ENCODE measurements around the gene DTNB.
"Not testable (repeated sequence)": the region's sequence is repeated elsewhere in the genome, so short reads cannot be mapped to it uniquely, and the experiment has no call there.

The DTNB gene

DNA sequence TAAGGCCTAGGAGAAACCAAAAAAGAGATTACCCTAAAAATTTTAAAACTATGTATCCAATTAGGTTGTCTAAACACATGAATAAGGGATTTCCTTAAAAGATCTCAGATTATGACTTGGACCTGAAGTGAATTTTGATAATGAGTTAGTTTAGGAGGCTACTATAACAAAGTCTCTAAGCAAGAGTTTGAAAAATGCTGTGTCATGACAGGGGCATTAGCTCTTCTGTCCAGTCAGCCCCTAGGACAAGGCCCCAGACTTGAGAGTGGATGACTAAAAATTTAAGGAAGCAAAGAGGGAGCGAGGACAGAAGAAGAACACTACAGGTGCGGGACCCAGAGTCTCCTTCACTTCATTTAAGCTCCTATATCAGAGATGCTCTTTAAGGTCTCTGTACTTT lies 135.9 kb downstream of the DTNB start:
- no peak for DNase-seq

DNA sequence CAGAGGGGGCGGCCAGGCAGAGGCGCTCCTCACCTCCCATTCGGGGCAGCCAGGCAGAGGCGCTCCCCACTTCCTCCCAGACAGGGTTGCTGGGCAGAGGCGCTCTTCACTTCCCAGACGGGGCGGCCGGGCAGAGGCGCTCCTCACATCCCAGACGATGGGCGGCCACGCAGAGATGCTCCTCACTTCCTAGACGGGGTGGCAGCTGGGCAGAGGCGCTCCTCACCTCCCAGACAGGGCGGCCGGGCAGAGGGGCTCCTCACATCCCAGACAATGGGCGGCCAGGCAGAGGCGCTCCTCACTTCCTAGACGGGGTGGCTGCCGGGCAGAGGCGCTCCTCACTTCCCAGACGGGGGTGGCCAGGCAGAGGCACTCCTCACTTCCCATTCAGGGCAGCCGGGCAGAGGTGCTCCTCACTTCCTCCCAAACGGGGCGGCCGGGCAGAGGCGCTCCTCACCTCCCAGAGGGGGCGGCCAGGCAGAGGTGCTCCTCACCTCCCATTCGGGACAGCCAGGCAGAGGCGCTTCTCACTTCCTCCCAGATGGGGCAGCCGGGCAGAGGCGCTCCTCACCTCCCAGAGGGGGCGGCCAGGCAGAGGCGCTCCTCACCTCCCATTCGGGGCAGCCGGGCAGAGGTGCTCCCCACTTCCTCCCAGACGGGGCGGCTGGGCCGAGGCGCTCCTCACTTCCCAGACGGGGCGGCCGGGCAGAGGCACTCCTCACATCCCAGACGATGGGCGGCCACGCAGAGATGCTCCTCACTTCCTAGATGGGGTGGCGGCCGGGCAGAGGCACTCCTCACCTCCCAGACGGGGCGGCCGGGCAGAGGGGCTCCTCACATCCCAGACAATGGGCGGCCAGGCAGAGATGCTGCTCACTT lies 137.7 kb downstream of the DTNB start:
- DNase-seq, result not testable (repeated sequence)

DNA sequence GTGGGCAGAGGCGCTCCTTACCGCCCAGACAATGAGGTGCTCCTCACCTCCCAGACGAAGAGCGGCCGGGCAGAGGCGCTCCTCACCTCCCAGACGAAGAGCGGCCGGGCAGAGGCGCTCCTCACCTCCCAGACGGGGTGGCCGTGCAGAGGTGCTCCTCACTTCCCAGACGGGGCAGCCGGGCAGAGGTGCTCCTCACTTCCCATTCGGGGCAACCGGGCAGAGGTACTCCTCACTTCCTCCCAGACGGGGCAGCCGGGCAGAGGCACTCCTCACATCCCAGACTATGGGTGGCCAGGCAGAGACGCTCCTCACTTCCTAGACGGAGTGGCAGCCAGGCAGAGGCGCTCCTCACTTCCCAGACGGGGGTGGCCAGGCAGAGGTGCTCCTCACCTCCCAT lies 138.4 kb downstream of the DTNB start:
- DNase-seq, result not testable (repeated sequence)

DNA sequence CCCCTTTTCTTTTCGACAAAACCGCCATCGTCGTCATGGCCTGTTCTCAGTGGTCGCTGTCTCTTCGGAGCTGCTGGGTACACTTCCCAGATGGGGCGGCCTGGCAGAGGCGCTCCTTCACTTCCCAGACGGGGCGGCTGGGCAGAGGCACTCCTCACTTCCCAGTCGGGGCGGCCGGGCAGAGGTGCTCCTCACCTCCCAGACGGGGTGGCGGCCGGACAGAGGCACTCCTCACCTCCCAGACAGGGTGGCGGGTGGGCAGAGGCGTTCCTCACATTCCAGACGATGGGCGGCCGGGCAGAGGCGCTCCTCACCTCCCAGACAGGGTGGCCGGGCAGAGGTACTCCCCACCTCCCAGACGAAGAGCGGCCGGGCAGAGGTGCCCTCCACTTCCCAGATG lies 138.9 kb downstream of the DTNB start:
- no peak for DNase-seq

DNA sequence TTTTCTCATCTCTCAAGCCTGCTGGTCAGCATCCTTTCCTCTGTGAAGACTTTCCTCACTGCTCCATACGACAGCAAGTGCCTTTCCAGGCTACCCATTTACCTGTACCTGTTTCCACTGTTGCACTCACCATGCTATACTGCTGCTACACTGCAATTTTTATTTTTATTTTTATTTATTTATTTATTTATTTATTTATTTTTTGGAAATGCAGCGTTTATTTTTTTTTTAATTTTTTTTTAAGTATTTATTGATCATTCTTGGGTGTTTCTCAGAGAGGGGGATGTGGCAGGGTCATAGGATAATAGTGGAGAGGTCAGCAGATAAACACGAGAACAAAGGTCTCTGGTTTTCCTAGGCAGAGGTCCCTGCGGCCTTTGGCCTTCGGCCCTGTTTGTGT lies 139.6 kb downstream of the DTNB start:
- DNase-seq, result not testable (repeated sequence)

DNA sequence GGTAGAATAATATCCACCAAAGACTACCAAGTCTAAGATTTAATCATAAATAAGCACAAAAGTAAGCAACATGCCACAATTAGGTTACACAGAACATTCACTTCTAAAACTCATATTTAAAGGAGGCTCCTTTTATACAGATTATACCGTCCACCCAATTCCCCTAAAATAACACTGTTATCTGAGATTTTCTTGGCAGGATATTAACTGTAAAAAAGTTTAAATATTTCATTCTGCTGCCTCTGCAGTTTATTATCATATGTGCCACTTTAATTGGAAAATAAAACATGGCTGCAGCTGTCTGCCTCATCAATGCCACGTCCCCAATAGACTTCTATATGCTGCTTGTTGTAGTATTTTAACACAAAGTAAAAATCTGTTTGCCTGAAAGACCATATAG lies 140.9 kb downstream of the DTNB start:
- no peak for DNase-seq

DNA sequence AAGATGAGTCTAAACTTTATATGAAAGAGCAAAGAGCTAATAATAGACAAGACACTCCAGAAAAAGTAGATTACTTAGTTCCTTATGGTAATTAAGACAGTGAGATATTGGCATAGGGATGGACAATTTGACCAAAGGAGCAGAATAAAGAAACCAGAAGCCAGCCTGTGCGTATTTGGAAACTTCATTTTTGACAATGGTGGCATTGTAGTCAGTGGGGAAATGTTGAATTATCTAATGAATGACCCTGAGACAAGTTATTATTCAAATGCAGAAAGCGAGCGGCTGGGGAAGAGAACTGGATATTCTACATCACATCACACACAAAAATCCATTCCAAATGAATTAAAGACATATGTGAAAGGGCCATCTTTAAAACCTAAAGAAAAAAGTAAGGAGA lies 144.3 kb downstream of the DTNB start:
- no peak for DNase-seq

DNA sequence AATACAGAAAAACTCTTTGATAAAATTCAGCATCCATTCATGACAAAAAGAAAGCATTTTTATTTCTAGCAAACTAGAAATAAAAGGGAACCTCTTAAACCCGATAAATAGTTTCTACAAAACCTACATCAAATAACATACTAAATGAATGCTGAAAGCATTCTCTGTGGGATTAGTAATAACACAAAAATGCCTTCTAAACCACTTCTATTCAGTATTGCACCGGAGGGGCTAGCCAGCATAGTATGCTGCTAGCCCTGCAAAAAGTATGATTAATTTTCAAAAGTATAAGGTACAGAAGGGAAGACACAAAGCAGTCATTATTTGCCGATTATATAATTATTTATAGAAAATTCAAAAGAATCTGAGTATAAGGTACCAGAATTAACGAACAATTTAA lies 145.2 kb downstream of the DTNB start:
- DNase-seq, result no peak

DNA sequence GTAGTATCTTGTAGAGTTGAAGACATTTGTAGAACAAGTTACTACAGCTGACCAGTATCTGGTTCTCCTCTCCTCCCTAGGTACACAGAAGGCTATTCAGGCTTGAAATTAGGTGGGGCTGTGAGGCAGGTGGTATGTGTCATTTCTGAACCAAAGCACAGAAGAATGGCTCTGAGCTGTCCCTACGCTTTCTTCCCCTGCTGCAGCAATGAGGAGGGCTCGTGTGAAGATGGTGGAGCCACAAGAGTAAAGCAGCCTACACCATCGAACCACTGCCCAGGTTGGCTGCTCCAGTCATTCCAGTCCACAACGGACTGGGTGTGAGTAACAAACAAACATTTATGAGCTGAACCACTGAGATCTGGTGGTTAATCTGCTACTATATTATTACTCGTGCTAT lies 148.9 kb downstream of the DTNB start:
- DNase-seq, result no peak

DNA sequence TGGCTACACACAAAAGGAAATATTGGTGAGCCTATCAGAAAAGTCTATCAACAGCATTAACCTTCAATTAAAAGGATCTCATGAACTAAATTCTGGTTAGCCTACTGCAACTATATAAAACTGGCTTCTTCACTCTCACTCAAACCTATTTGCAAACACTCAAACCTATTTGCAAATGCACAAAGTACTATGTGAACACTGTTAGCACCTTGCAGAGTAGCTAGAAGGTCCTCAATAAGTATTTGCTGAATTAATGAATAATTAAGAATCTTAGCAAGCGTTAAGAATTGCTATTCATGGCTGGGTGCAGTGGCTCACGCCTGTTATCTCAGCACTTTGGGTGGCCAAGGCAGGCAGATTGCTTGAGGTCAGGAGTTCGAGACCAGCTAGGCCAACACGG lies 150.3 kb downstream of the DTNB start:
- no peak for DNase-seq

DNA sequence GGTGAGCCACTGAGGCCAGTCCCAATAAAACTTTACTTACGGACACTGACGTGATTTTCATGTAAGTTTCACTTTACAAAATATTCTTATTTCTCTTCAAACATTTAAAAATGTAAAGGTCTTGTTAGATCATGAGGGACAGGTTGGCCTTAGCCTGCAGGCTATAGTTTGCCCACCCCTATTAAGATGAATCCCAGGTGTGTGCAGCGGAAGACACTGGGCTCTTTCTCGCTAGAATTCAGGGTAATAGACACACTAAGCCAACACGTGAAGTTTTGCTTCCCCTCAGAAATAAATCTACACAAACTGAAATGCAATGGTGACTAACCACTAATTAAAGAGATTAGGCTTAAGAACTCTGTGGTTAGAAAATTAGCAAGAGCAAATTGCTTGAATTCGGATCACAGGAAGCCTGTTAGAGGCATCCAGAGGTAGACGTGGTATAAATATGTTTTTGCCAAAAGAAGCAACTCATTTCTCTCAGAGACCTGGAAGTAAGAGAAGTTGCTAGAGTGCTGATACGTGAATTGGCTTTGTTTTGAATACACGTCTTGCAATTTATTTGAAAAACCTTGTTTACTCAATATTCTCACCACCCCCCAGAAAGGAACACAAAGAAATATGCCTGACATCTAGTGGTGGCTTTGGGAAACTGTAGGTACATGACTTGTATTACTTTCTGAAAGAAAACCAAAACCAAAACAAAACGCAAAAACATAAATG lies 151.6 kb downstream of the DTNB start:
- DNase-seq, result no peak

DNA sequence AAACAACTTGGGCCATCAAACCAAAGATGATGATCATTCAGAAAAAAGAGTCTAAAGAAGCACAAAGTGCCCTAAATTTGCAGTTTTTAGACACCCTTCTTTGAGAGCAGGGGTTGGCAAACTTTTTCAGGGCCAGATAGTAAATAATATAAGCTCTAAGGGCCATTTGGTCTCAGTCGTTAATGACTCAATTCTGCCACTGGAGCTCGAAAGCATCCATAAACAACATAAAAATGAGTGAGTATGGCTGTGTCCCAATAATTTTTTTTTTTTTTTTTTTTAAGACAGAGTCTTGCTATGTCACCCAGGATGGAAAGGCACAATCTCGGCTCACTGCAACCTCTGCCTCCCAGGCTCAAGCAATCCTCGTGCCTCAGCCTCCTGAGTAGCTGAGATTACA lies 152.3 kb downstream of the DTNB start:
- no peak for DNase-seq

DNA sequence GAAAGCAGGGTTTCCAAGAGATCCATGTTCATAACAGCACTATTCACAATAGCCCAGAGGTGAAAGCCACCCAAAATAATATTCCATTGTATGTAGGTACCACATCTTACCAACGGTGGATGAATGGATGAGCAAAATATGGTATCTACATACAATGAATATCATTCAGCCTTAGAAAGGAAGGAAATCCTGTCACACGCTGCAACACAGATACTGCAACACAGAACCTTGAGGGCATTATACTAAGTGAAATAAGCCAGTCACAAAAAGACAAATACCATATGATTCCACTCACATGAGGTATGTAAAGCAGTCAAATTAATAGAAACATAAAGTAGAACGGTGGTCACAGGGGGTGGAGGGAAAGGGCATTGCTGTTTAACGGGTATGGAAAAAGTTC lies 155.7 kb downstream of the DTNB start:
- DNase-seq, result no peak

DNA sequence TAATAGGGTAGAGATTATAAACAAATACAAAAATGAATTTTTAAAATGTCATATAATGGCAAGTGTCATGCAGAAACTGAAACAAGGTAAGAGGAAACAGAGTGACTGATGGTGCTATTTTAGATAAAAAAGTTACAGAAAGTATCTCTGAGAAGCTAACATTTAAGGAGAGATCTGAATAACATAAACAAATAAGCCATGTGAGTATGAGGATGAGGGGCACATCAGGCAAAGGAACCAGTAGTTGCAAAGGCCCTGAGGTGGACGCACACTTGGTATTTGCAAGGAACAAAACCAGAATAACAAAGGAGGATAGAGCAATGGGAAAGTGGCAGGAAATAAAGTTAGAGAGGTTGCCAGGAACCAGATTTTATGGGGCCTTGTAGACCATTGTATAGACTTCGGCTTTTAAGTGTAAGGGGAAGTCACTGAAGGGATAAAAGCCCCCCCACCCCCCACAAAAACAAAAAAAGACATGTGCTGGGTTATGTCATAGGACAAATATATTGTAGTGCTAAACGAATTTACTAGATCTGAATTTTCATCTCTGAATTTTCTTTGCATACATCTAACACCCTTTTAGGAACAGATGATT lies 159.2 kb downstream of the DTNB start:
- no peak for DNase-seq

DNA sequence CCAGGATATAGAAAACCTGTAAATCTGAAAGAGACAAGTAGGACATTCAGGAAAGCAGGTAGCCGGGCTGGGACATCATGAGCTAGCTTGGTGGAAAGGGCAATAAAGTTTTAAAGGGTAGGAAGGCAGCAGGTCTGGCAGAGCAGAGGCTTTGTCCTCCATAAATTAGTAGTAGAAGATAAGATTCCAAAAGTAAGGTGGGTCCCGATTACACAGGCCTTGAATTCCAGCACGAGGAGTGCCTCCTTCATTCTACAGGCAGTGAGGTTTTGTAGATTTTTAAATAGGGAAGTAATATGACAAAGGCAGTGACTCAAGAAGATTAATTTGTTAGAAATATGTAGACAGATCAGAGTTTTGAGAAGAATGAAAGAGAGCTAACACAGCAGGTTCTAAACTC lies 160.7 kb downstream of the DTNB start:
- no peak for DNase-seq

DNA sequence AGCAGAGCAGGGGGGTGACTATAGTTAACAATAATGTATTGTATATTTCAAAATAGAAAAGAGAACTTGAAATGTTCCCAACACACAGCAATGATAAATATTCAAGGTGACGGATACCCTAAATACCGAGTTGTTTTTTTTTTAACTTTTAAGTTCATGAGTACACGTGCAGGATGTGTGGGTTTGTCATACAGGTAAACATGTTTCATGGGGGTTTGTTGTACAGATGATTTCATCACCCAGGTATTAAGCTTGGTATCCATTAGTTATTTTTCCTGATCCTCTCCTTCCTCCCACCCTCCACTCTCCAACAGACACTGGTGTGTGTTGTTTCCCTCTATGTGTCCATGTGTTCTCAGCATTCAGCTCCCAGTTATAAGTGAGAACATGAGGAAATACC lies 167.2 kb downstream of the DTNB start:
- no peak for DNase-seq

DNA sequence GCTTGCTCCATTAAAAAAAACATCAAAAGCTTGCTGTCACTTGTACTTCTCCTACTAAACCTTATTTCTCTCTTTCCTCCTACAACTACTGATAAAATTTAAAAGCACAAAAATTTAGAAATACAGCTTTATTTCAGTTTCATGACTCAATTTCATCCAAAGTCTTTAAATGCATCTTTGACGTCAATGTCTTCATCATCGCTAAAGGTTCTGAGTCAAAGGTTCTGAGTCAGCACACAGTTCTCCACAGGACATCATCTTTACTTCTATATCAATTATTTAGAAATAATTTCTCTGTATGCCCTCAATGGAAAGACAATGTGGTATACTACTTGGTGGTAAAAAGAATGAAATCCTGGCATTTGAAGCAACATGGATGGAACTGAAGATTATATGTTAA lies 167.8 kb downstream of the DTNB start:
- no peak for DNase-seq

DNA sequence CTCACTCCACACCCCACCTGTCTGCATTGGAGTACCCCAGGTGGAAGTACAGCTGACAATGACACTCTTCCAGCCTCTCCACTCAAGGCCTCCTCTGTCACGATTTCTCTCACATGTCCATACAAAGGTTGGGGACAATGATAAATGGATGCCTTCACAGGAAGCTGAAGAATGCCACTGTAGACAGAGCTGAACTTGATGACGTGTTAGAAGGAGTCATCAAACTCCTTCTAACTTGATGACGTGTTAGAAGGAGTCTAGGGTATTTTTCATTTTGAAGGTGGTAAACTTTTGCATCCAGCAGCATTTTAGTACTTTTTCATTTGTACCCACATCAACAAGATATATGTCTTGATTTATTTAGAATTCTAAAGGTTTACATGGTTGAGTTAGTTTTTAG lies 168.2 kb downstream of the DTNB start:
- DNase-seq, result no peak

DNA sequence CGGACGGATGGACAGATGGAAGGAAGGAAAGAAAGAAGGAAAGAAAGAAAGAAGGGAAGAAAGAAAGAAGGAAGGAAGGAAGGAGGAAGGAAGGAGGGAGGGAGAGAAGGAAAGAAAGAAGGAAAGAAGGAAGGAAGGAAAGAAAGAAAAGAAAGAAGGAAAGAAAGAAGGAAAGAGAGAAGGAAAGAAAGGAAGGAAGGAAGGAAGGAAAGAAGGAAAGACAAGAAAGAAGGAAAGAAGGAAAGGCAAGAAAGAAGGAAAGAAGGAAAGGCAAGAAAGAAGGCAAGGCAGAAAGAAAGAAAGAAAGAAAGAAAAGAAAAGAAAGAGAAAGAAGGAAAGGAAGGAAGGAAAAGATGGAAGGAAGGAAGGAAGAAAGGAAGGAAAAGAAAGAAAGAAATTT lies 169.1 kb downstream of the DTNB start:
- DNase-seq, result no peak

DNA sequence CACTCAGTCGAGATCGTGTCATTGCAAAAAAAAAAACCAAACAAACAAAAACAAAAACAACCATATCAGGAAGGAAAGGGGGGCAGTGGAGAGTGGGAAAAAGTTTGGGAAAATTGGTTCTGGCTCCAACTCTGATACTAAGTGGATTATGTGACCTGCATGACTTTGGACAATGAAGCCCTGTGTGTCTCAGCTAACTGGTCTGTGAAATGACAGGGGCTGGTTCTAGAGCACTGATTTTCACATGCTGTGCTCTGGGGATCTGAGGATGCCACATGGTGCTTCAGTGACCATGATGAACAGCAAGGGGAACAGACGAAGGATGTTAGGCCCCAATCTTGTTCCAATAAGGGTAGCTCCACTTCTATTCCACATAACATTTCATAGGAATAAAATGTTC lies 174.2 kb downstream of the DTNB start:
- no peak for DNase-seq

DNA sequence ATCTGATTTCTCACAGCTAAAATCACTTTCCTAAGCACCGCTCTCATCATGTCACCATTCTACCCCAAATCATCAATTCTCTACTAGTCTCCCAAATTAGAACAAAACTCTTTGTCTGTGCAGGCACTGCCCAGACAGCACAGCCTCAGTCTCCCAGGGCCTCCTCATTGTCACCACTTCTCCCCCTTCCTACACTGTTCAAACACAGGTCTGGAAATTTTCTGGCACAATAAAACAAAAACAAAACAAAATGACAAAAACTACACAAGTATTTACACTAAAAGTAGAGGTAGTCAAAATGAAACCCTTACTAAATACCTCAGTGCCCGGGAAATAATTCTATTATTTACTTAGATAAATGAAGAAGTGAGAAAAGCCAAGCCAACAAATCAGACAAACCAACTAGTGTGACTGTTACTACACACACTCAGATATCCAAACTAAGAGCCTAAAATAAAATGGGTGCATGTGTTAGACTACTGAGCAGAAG lies 175.4 kb downstream of the DTNB start:
- DNase-seq, result no peak

DNA sequence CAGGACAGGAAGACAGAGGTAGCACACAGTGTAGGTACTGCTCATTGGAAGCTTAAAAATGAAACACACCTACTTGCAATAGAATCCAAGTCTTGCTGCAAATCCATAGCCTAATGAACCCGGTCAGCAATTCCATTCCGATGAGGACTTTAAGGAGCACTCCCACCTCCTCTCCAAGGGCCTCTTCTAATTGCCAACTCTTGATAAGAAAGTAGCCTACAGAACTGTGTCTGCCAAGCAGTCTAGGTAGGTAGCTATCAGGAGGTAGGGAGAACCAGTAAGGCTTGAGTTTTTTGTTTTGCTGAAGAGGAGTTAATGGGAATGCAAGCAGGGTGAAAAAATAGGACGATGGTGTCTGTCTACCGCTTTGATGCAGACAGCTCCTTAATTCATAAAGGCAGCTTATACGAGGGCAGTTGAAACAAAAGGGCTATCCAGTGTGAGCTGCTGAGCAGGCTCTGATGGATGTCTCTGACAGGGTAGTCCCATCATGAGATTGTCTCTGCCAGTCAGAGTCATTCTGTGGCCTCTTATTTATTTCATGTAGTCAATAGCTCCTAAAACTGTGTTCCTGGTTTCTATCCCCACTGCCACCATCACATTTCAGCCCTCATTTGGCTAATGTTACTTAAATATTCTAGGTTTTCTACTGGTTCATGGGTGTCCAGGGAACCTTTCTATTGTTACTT lies 176.0 kb downstream of the DTNB start:
- DNase-seq, result no peak

DNA sequence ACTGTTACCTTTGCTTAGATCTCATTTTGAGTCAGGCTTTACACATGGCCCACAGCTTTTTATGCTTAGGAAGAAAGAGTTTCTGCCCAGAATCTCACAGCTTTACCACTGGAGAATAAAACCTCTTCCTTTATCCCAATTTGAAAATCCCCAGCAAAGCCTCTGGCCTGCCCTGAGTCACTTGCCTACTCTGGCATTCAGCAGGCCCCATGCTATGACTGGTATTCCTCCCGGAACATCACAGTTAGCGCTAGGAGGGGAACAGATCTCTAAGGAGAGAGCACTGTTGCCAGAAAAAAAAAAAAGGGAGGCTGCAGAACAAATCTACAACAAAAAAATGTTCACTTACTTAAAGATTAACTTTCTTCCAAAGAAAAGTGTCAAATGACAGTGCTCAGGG lies 178.8 kb downstream of the DTNB start:
- DNase-seq, result no peak
